Skin epidermis (tissue), 12 donors: ENCODE measurements around the gene GHDC.

ENCODE experiments used
- H3K27ac ChIP-seq, 21 experiments: fragments of 200-600 bp; sonication (generic) in 11 of 21; one replicate each; pipeline ENCODE4 v1.5.0; 2020; ENCODE audit warnings: mild to moderate bottlenecking in 3 of 21, inconsistent platforms in 2 of 21, moderate library complexity in 2 of 21
- H3K4me3 ChIP-seq, 7 experiments: fragments of 200-600 bp; sonication (generic) in 2 of 7; one replicate each; pipeline ENCODE4 v1.5.0; 2020; ENCODE audit warnings: inconsistent platforms in 2 of 7, mild to moderate bottlenecking in 2 of 7, moderate library complexity in 1 of 7

GHDC gene

GRCh38 chr17:42184713-42185620 is 9.3 kb downstream of the GHDC start, which contains the start of gene HCRT:
Gene HCRT (minus strand): TSS chr17:42185452. CDS start chr17:42185365, 87 bp downstream.
- H3K4me3 ChIP-seq = peak within 1 kb of the TSS; percentile 30 to 47 (median 38)
- peak within 1 kb of the TSS in 16 of 21 experiments; percentile 5 to 87 (median 72) for H3K27ac ChIP-seq

- H3K27ac ChIP-seq = peak overlapping the region in 19 of 21 experiments; percentile 8 to 87 (median 69)
- H3K4me3 ChIP-seq = peak overlapping the region; percentile 30 to 47 (median 38)
Observed at GRCh38 chr17:42183741-42184711, 10.3 kb downstream of the GHDC start.

- peak overlapping the region; percentile 30 to 47 (median 38) for H3K4me3 ChIP-seq
- H3K27ac ChIP-seq = peak overlapping the region in 15 of 21 experiments; percentile 32 to 87 (median 75)
Observed at GRCh38 chr17:42182927-42183734, 11.2 kb downstream of the GHDC start.

- no peak overlapping the region for H3K4me3 ChIP-seq
- H3K27ac ChIP-seq = no peak overlapping the region
Observed at GRCh38 chr17:42181851-42182207, 12.5 kb downstream of the GHDC start.

GRCh38 chr17:42180922-42181850 is 13.1 kb downstream of the GHDC start, which contains the start of gene KCNH4:
Gene KCNH4 (minus strand): TSS chr17:42181142. CDS start chr17:42180945, 197 bp downstream.
- H3K4me3 ChIP-seq = peak within 1 kb of the TSS; percentile 15 to 41 (median 29)
- no peak within 1 kb of the TSS for H3K27ac ChIP-seq

GRCh38 chr17:42180411-42180921 is 13.8 kb downstream of the GHDC start:
- H3K4me3 ChIP-seq = peak overlapping the region; percentile 15 to 41 (median 29)
- no peak overlapping the region for H3K27ac ChIP-seq

GRCh38 chr17:42179911-42180410 is 14.3 kb downstream of the GHDC start:
- Histone ChIP-seq H3K27ac (no peak overlapping the region), H3K4me3 (no peak overlapping the region)

GRCh38 chr17:42179335-42179734 is 15.0 kb downstream of the GHDC start:
- Histone ChIP-seq H3K27ac (no peak overlapping the region), H3K4me3 (no peak overlapping the region)

- no peak overlapping the region for H3K4me3 ChIP-seq
- no peak overlapping the region for H3K27ac ChIP-seq
Observed at GRCh38 chr17:42178817-42179216, 15.5 kb downstream of the GHDC start.

GRCh38 chr17:42177684-42178083 is 16.6 kb downstream of the GHDC start:
- Histone ChIP-seq H3K4me3 (no peak overlapping the region), H3K27ac (no peak overlapping the region)

GRCh38 chr17:42174126-42174783 is 20.0 kb downstream of the GHDC start:
- H3K4me3 ChIP-seq = no peak overlapping the region
- H3K27ac ChIP-seq = no peak overlapping the region

- no peak overlapping the region for H3K4me3 ChIP-seq
- no peak overlapping the region for H3K27ac ChIP-seq
Observed at GRCh38 chr17:42171831-42172230, 22.5 kb downstream of the GHDC start.

GRCh38 chr17:42169351-42169750 is 24.9 kb downstream of the GHDC start:
- Histone ChIP-seq H3K4me3 (no peak overlapping the region), H3K27ac (no peak overlapping the region)

GRCh38 chr17:42167807-42168206 is 26.5 kb downstream of the GHDC start:
- no peak overlapping the region for H3K4me3 ChIP-seq
- no peak overlapping the region for H3K27ac ChIP-seq

- H3K4me3 ChIP-seq = no peak overlapping the region
- H3K27ac ChIP-seq = no peak overlapping the region
Observed at GRCh38 chr17:42166196-42166763, 28.0 kb downstream of the GHDC start.

GRCh38 chr17:42165751-42166150 is 28.5 kb downstream of the GHDC start:
- no peak overlapping the region for H3K27ac ChIP-seq

More at GRCh38 chr17:42165751-42166150, 28.5 kb downstream of the GHDC start:
- no peak overlapping the region for H3K4me3 ChIP-seq
